ENCODE results near the gene FOXF1.

The FOXF1 gene

GRCh38 chr16:86492961-86493629, 17.2 kb upstream of the FOXF1 start:
- DNase-seq: no peak

- DNase-seq: no peak
These were observed 16.2 kb upstream of the FOXF1 start for GRCh38 chr16:86494039-86494564.

GRCh38 chr16:86494565-86495356, 15.6 kb upstream of the FOXF1 start:
- no peak for DNase-seq

GRCh38 chr16:86495357-86495701, 15.0 kb upstream of the FOXF1 start:
- no peak for DNase-seq

GRCh38 chr16:86495756-86496261, 14.5 kb upstream of the FOXF1 start:
- DNase-seq: no peak

GRCh38 chr16:86496262-86496928, 13.9 kb upstream of the FOXF1 start:
- DNase-seq: no peak

GRCh38 chr16:86496929-86497461, 13.3 kb upstream of the FOXF1 start:
- no peak for DNase-seq

- no peak for DNase-seq
These were observed 12.7 kb upstream of the FOXF1 start for GRCh38 chr16:86497551-86498021.

GRCh38 chr16:86498155-86498670, 12.1 kb upstream of the FOXF1 start:
- DNase-seq: no peak

GRCh38 chr16:86498671-86499439, 11.5 kb upstream of the FOXF1 start:
- no peak for DNase-seq

- no peak for DNase-seq
These were observed 10.9 kb upstream of the FOXF1 start for GRCh38 chr16:86499440-86499786.

GRCh38 chr16:86499889-86500707, 10.2 kb upstream of the FOXF1 start:
- no peak for DNase-seq

- no peak for DNase-seq
These were observed 9.4 kb upstream of the FOXF1 start for GRCh38 chr16:86500708-86501510.

GRCh38 chr16:86501989-86502855, 8.1 kb upstream of the FOXF1 start:
- no peak for DNase-seq

GRCh38 chr16:86502856-86503748, 7.2 kb upstream of the FOXF1 start:
- no peak for DNase-seq

GRCh38 chr16:86503830-86504229, 6.5 kb upstream of the FOXF1 start:
- no peak for DNase-seq

GRCh38 chr16:86504315-86505184, 5.8 kb upstream of the FOXF1 start:
- DNase-seq: no peak
